ENCODE measurements around the gene VWC2L.

- no peak for TF ChIP-seq CTCF (conservative IDR thresholded peaks at IDR 0.05; ENCODE audit: low read depth in 2 of 2)
- TF ChIP-seq, protein P1, sequence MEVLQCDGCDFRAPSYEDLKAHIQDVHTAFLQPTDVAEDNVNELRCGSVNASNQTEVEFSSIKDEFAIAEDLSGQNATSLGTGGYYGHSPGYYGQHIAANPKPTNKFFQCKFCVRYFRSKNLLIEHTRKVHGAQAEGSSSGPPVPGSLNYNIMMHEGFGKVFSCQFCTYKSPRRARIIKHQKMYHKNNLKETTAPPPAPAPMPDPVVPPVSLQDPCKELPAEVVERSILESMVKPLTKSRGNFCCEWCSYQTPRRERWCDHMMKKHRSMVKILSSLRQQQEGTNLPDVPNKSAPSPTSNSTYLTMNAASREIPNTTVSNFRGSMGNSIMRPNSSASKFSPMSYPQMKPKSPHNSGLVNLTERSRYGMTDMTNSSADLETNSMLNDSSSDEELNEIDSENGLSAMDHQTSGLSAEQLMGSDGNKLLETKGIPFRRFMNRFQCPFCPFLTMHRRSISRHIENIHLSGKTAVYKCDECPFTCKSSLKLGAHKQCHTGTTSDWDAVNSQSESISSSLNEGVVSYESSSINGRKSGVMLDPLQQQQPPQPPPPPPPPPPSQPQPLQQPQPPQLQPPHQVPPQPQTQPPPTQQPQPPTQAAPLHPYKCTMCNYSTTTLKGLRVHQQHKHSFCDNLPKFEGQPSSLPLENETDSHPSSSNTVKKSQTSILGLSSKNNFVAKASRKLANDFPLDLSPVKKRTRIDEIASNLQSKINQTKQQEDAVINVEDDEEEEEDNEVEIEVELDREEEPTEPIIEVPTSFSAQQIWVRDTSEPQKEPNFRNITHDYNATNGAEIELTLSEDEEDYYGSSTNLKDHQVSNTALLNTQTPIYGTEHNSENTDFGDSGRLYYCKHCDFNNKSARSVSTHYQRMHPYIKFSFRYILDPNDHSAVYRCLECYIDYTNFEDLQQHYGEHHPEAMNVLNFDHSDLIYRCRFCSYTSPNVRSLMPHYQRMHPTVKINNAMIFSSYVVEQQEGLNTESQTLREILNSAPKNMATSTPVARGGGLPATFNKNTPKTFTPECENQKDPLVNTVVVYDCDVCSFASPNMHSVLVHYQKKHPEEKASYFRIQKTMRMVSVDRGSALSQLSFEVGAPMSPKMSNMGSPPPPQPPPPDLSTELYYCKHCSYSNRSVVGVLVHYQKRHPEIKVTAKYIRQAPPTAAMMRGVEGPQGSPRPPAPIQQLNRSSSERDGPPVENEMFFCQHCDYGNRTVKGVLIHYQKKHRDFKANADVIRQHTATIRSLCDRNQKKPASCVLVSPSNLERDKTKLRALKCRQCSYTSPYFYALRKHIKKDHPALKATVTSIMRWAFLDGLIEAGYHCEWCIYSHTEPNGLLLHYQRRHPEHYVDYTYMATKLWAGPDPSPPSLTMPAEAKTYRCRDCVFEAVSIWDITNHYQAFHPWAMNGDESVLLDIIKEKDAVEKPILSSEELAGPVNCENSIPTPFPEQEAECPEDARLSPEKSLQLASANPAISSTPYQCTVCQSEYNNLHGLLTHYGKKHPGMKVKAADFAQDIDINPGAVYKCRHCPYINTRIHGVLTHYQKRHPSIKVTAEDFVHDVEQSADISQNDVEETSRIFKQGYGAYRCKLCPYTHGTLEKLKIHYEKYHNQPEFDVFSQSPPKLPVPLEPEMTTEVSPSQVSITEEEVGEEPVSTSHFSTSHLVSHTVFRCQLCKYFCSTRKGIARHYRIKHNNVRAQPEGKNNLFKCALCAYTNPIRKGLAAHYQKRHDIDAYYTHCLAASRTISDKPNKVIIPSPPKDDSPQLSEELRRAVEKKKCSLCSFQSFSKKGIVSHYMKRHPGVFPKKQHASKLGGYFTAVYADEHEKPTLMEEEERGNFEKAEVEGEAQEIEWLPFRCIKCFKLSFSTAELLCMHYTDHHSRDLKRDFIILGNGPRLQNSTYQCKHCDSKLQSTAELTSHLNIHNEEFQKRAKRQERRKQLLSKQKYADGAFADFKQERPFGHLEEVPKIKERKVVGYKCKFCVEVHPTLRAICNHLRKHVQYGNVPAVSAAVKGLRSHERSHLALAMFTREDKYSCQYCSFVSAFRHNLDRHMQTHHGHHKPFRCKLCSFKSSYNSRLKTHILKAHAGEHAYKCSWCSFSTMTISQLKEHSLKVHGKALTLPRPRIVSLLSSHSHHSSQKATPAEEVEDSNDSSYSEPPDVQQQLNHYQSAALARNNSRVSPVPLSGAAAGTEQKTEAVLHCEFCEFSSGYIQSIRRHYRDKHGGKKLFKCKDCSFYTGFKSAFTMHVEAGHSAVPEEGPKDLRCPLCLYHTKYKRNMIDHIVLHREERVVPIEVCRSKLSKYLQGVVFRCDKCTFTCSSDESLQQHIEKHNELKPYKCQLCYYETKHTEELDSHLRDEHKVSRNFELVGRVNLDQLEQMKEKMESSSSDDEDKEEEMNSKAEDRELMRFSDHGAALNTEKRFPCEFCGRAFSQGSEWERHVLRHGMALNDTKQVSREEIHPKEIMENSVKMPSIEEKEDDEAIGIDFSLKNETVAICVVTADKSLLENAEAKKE (CRISPR knock-in tag; IDR thresholded peaks at IDR 0.05): no peak
- no peak for TF ChIP-seq POLR2AphosphoS5 (IDR thresholded peaks at IDR 0.05; ENCODE audit: low read depth)
- TF ChIP-seq EZH2phosphoT487 (IDR thresholded peaks at IDR 0.05; ENCODE audit: unreplicated experiment): no peak
- TF ChIP-seq CREB1 (CRISPR knock-in tag; IDR thresholded peaks at IDR 0.05; ENCODE audit: low read depth): no peak
- no peak for TF ChIP-seq EZH2 (IDR thresholded peaks at IDR 0.05; ENCODE audit: low read depth, unreplicated experiment)
- TF ChIP-seq REST (IDR thresholded peaks at IDR 0.05; ENCODE audit: unreplicated experiment): no peak
- no peak for TF ChIP-seq ZNF331 (CRISPR knock-in tag; IDR thresholded peaks at IDR 0.05; ENCODE audit: low read depth)
- TF ChIP-seq STAT1 (IDR thresholded peaks at IDR 0.05; ENCODE audit: unreplicated experiment): no peak
- no peak for TF ChIP-seq JUNB (IDR thresholded peaks at IDR 0.05; ENCODE audit: unreplicated experiment)
- TF ChIP-seq, protein P2, sequence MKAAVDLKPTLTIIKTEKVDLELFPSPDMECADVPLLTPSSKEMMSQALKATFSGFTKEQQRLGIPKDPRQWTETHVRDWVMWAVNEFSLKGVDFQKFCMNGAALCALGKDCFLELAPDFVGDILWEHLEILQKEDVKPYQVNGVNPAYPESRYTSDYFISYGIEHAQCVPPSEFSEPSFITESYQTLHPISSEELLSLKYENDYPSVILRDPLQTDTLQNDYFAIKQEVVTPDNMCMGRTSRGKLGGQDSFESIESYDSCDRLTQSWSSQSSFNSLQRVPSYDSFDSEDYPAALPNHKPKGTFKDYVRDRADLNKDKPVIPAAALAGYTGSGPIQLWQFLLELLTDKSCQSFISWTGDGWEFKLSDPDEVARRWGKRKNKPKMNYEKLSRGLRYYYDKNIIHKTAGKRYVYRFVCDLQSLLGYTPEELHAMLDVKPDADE (IDR thresholded peaks at IDR 0.05): no peak
Measured at GRCh38 chr2:214481204-214481603, 70.3 kb downstream of the VWC2L start.

Measured in GM23338 (cell line).